Right lobe of liver (tissue), 4 donors: Measurements from ENCODE around the gene SHC4.
"Not testable (repeated sequence)": the region's sequence is repeated elsewhere in the genome, so short reads cannot be mapped to it uniquely, and the experiment has no call there.

Source experiments
- POLR2A ChIP-seq: fragments of 450-650 bp; IDR thresholded peaks from one replicate; pipeline ENCODE4 v1.6.1; 2017; ENCODE audit warnings: antibody characterized with exemption, mild to moderate bottlenecking
- TF ChIP-seq, protein P1 (sequence below), 4 donors: fragments of 200-600 bp in 3 of 4; fragments of 450-650 bp in 1 of 4; IDR thresholded peaks; one replicate each; pipeline versions ENCODE4 v1.5.1 to v1.8.0; 2016 to 2022; ENCODE audit warnings: antibody characterized with exemption in 4 of 4, mild to moderate bottlenecking in 2 of 4
- donor health status: DM: no; HTN: no; CAD: no.
- donor health status: DM: no; HTN: no; CAD: no.
- donor health status: DM: no; HTN: yes; CAD: no.

DNA sequence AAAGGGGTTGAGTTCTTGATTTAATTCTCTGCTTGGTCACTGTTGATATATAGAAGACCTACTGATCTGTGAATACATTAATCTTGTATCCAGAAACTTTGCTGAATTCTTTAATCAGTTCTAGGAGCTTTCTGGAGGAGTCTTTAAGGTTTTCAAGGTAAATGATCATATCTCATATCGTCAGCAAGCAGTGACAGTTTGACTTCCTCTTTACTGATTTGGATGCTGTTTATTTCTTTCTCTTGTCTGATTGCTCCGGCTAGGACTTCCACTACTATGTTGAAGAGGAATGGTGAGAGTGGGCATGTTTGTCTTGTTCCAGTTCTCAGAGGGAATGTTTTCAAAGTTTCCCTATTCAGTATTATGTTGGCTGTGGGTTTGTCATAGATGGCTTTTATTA lies 54.4 kb downstream of the SHC4 start:
- TF ChIP-seq, protein P1, sequence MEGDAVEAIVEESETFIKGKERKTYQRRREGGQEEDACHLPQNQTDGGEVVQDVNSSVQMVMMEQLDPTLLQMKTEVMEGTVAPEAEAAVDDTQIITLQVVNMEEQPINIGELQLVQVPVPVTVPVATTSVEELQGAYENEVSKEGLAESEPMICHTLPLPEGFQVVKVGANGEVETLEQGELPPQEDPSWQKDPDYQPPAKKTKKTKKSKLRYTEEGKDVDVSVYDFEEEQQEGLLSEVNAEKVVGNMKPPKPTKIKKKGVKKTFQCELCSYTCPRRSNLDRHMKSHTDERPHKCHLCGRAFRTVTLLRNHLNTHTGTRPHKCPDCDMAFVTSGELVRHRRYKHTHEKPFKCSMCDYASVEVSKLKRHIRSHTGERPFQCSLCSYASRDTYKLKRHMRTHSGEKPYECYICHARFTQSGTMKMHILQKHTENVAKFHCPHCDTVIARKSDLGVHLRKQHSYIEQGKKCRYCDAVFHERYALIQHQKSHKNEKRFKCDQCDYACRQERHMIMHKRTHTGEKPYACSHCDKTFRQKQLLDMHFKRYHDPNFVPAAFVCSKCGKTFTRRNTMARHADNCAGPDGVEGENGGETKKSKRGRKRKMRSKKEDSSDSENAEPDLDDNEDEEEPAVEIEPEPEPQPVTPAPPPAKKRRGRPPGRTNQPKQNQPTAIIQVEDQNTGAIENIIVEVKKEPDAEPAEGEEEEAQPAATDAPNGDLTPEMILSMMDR (IDR thresholded peaks at IDR 0.05): not testable (repeated sequence)
- TF ChIP-seq POLR2A: not testable (repeated sequence)
